Measurements from ENCODE around the gene PLEKHM1.
"Not testable (repeated sequence)": the region's sequence is repeated elsewhere in the genome, so short reads cannot be mapped to it uniquely, and the experiment has no call there.

The PLEKHM1 gene

DNA sequence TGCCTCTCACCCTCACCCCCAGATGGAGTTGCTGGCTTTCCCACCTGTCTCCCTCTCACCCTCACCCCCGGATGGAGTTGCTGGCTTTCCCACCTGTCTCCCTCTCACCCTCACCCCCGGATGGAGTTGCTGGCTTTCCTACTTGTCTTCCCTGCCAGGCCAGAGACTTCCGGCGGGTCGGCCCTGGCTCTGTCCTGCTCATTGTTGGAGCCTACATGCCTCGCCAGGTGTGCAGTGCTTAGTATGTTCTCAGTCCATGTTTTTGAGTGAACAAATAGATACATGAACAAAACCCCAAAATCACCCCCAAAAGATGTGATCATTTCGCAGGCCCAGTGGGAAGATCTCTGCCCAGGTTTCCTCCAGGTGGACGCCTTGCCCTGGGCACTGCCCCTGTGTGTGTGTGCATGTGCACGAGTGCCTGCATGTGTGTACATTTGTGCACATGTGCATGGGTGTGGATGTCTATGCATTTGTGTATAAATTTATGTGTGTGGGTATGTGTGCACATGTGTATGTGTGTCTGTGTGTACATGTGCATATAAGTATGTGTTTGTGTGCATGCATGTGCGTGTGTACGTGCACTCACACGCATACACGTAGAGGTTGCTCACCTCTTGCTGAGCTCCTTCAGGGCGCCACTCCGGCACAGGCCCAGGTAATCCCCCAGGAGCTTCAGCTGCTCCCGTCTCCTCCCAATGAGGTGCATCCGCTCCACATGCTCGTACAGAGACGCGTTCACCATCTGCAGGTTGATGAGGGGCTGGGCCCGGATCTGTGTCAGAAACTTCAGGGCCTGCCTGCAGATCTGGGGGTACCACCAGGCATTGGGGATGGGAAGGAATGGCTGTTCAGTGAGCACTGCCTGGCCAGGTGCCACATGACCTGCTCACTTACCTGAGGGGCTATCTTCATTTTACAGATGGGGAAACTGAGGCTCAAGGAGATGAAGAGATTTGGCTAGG is 45.4 kb downstream of the PLEKHM1 start:
- not testable (repeated sequence) for DNase-seq (ENCODE audit: low read depth, low spot score); H3K4me3 ChIP-seq (ENCODE audit: low read length)

- H3K4me3 ChIP-seq (ENCODE audit: low read length); DNase-seq (ENCODE audit: low read depth, low spot score): not testable (repeated sequence)
Measured at GRCh38 chr17:45444301-45444700, 46.2 kb downstream of the PLEKHM1 start.

- not testable (repeated sequence) for DNase-seq (ENCODE audit: low read depth, low spot score)
Measured at GRCh38 chr17:45443371-45444260, 46.9 kb downstream of the PLEKHM1 start.

DNA sequence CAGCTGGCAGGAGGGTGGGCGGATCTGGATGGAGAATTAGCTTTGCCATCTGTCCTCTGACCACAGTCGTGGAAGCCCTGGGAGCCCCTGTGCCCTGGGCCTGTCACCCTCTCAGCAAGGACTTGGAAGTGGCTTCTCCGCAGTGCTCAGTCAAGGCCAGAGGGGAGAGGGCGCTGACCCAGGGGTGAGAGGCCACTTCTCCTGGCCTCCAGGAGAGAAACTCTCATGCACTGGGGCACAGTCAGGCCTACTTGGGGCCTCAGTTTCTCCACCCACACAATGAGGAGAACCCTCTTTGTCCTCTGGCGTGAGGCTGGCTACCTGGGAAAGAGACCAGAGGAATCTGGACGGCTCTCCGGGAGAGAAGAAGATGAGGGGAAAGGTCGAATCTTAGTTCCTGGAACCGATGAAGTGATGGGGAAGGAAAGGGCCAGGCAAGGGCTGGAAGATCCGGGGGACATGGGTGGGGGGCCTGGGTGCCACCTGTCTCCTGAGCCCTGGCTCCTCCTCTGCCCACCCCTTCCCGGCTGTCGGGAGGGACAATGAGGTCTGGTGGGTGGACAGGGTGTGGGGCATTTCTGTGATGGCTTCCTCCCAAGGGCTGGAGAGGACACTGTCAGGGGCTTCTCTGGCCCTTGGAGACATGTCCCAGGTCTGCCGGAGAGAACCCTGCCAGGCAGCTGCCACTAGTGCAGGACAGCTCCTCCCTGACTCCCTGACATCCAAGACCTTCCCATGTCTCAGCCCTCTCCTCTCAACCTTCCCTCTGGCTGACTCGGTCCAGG is 48.8 kb downstream of the PLEKHM1 start:
- H3K4me3 ChIP-seq (ENCODE audit: low read length), result no peak overlapping the region

More at GRCh38 chr17:45443371-45444260, 46.9 kb downstream of the PLEKHM1 start:
- H3K4me3 ChIP-seq (ENCODE audit: low read length), result not testable (repeated sequence)

DNA sequence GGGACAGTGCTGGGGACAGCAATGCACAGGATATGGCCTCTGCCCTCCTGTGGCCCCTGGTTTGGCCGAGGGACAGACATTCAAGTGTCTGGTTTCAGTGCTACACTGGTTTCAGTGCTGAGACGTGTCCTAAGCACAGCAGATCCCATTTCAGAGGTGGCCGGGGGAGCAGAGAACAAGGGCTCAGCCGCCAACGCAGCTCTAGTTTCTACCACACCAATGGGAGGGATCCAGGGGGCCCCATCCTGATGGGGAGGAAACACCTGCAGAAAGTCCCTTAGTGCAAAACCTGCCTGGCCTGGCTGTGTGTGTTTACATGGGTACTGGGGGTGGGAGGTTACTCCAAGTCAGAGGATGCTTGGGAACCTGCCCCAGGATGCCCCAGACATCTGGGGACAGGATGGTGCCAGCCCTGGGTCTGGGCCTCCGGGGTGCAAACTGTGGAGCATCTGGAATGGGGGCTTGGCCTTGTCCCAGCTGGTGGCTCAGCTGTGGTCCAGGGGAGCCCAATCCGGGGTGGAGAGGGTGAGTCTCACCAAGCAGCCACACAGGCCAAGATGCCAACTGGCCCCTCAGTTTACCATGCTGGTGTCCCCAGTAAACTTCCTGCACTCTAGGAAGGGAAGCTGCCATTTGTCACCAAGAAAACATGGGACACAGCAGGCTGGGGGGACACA is 49.5 kb downstream of the PLEKHM1 start:
- H3K4me3 ChIP-seq (ENCODE audit: low read length), result not testable (repeated sequence)
- peak; percentile 69 for DNase-seq (ENCODE audit: low read depth, low spot score)

More for the DNA sequence above, 48.8 kb downstream of the PLEKHM1 start:
- DNase-seq (ENCODE audit: low read depth, low spot score), result no peak

DNA sequence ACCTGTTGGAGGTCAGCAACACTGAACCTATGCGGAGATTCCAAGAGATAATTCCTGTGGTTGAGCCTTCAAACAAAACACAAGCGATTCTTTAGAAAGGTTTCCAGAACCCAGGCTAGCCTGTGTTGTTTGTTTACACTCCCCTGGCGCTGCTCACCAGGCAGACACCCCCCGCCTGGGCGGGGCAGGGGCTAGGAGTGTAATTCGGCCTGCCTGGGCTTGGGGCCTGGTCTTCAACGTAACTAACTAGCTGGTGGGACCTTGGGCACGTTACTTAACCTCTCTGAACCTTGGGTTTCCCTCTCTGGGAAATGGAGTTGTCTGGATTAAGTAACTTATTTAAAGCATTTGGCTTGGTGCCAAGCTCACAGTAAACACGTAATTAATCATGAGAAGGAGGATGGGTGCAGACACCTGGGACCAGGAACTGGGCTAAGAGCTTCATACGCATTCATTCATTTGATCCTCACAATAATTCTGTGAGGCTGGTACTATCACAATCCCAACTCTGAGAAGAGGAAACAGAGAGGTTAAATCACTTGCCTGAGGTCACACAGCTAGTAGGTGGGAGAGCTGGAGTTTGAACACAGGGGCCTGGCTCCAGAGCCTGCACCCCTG is 50.3 kb downstream of the PLEKHM1 start:
- no peak overlapping the region for H3K4me3 ChIP-seq (ENCODE audit: low read length)
- DNase-seq (ENCODE audit: low read depth, low spot score), result peak; percentile 37

- DNase-seq (ENCODE audit: low read depth, low spot score), result no peak
- H3K4me3 ChIP-seq (ENCODE audit: low read length), result no peak overlapping the region
Measured at GRCh38 chr17:45438931-45439610, 51.5 kb downstream of the PLEKHM1 start.

DNA sequence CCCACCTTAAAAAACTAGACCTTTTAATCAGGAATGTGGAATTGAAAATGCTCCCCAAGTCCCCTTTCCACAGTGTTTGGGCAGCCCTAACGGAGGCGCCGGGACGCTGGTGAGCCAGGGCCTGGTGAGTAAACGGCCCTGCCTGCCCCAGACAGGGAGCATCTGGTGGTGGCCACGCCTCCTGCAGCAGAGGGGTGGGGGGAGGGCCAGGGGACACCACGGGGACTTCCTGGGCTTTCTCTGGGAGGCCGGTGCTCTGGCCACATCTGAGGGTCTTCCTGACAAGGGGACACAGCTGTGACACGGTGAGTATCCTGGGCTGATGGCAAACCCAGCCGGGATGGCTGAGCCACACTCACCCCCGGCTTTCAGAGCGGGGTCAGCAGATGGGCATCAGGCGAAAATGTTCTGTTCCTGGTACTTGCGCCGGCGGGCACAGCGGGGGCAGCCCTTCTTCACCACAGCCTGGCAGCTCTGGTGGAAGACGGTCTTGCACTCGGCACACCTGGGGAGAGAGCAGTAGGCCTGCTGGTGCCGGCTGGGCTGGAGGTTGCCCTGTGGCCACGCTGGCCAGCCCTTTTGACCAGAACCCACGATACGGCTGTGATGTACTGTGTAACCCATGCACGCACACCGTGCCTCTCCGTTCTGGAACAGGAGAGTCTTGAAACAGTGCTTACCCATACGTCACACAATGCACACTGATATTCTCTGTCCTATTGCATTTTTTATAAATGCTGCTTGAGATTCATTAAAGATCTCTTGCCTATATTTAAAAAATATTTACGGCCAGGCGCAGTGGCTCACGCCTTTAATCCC is 52.8 kb downstream of the PLEKHM1 start:
- DNase-seq (ENCODE audit: low read depth, low spot score), result no peak
- H3K4me3 ChIP-seq (ENCODE audit: low read length), result no peak overlapping the region

- H3K4me3 ChIP-seq (ENCODE audit: low read length), result no peak overlapping the region
- DNase-seq (ENCODE audit: low read depth, low spot score), result no peak
Measured at GRCh38 chr17:45436625-45437464, 53.7 kb downstream of the PLEKHM1 start.

DNA sequence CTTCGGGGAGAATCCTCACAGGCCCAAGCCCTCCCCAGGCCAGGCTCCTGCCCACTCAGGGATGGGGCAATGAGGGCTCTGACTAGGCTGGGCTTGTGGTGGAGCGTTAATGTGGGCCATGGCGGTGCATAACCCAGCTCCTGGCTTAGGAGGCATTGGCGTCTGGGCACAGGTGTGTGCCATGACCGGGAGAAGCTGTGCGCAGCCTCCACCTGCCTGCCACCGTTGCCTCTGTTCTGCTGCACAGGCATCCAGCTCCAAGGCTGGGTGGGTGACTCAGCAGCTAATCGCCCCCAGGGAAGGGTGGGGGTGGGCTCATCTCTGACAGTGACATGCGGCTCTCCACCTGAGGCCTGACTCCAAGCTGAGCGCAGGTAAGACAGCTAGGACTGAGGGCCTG is 54.4 kb downstream of the PLEKHM1 start:
- H3K4me3 ChIP-seq (ENCODE audit: low read length), result no peak overlapping the region

DNA sequence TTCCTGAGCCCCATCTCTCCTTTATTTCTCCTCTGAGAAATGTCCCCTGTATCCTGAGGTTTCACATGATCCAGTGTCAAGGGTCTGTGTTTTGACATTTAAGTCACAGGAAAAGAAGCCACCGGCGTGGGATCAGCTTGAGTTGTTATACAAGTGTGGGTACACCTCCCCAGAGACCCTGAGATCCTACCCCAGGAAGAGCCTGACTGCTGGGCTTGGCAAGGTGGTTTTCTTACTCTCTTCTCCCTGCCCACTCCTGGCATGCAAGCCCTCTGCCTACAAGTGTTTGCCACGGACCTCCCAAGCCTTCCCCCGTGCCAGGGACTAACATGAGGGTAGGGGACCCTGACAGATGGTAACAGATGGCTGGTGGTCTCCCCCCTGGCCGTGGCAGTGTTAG is 55.0 kb downstream of the PLEKHM1 start:
- no peak for DNase-seq (ENCODE audit: low read depth, low spot score)

More for the DNA sequence above, 54.4 kb downstream of the PLEKHM1 start:
- no peak for DNase-seq (ENCODE audit: low read depth, low spot score)

GRCh38 chr17:45433159-45433535 is 57.4 kb downstream of the PLEKHM1 start:
- no peak for DNase-seq (ENCODE audit: low read depth, low spot score)
- H3K4me3 ChIP-seq (ENCODE audit: low read length), result no peak overlapping the region

More for the DNA sequence above, 55.0 kb downstream of the PLEKHM1 start:
- H3K4me3 ChIP-seq (ENCODE audit: low read length), result no peak overlapping the region

DNA sequence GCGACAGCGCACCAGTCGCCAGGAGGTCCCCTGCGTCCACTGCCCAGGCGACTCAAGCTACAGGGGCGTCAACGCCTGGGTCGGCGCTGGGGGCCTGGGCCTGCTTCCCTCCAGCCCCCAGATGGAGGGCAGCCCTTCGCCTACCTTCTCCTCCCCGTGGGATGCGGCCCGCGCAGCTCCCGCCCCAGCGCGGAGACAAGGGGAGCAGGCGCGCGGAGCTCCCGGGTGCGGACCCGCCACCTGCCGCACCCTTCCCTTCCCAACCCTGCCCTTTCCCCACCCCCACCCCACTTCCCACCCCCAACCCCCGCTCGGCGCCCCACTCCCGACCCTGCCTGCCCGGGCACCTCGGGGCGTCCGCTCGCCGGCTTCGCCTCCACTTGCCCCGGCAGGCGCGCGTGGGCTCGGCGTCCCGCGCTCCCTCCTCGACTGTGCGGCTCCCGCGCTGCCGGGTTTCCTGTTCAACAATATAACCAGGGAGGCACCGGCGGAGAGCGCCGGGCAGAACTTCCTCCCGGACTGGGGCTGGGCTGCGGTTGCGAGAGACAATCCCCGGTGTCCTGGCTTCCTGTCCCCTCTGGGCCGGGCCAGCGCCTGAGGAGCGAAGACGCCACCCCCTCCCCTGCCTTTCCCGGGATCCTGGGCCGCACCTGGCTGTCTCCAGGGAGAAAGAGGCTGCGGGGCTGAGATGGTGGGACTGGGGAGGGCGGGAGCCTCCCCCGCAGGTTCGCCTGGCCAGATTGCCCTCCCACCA is 57.9 kb downstream of the PLEKHM1 start, which contains the start of gene ARHGAP27:
TSS of gene ARHGAP27 (minus strand) at position 466 of the 754 bp plus-strand sequence. CDS start 2,591 bp downstream, outside the sequence.
- no peak for DNase-seq (ENCODE audit: low read depth, low spot score)
- H3K4me3 ChIP-seq (ENCODE audit: low read length), result peak within 1 kb of the TSS; percentile 49

DNA sequence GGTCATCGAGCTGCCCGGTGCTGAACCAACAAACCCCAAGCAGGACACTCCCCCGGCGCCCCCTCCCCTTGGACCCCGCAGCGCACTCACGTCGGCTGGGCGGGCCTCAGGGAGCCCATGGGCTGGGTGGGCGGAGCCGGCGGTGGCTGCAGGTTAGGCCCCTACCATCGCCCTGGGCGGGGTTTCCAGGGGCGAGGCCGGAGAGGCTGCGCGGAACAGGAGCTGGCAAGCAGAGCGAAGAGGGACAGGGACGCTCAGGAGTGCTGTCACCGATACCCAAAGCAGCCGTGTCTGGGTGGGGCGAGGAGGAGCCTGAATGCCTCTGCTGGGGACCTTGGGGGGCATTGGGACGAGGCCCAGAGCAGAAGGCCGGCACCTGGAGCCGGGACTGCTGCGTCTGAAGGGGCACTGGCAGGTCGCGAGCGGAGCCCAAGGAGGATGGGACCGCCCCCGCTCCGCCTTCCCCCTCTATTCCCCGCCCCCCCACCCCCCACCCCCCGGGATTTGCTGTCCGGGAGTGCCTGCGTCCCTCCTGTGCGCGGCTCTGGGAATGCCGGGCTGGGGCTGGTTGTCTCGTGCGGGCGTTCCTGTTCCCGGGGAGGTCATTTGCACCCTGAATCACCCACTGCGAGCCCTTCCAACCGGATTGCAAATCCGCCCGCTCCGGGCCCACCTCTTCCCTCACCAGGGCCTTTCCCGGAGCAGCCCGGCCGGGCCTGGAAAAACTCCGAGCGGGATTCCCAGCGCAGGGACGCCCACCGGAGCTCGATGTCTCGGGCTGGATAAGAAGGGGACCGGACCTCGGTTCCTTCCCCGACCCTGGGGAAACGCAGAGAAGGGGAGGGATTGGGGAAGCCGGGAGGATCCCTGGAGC is 58.8 kb downstream of the PLEKHM1 start:
- DNase-seq (ENCODE audit: low read depth, low spot score), result no peak
- peak overlapping the region; percentile 49 for H3K4me3 ChIP-seq (ENCODE audit: low read length)
